AG04450 (cell line): ENCODE measurements around the gene PLCZ1. TPM values are rescaled to one million over a fixed set of nuclear protein-coding genes. Genes with fewer than 3 reads are reported as not detected.

Experiments used
- CTCF ChIA-PET: fragments of 300-600, 350-600 bp; formaldehyde crosslinking; extraction: SDS; loops from one replicate; lab custom pipeline; 2022; ENCODE audit warnings: antibody characterized with exemption, inconsistent platforms; lab: Charles Lee
- POLR2A ChIA-PET: fragments of 350-600 bp; formaldehyde crosslinking; extraction: SDS; loops from one replicate; lab custom pipeline; 2021; ENCODE audit warnings: antibody characterized with exemption, inconsistent platforms; lab: Yijun Ruan, JAX
- DNase-seq: peaks from one replicate; pipeline ENCODE4 v3.0.0-alpha.2; 2011; ENCODE audit warnings: low read depth, low spot score
- H3K27ac ChIP-seq: one replicate; pipeline ENCODE4 v1.5.1; 2012; ENCODE audit warnings: low read depth, low read length, control low read depth
- H3K27me3 ChIP-seq: one replicate; pipeline ENCODE4 v1.6.0; 2012; ENCODE audit warnings: low read length; ENCODE audit not compliant: control insufficient read depth, insufficient read depth
- H3K4me3 ChIP-seq: 2 replicates; pipeline ENCODE4 v1.5.1; 2011; ENCODE audit warnings: mild to moderate bottlenecking, low read depth, low read length, control low read depth
- H3K9me3 ChIP-seq: 2 replicates; pipeline ENCODE4 v1.5.1; 2012; ENCODE audit warnings: low read length; ENCODE audit not compliant: control insufficient read depth, insufficient read depth
- polyA plus RNA-seq: library from polyadenylated mRNA; depleted of rRNA; stranded (reverse); fragments of >200 nt; gene quantifications from 2 replicates; pipeline ENCODE4 v1.2.3, GENCODE V29; 2011
- TF ChIP-seq, protein P1 (sequence below): IDR thresholded peaks from 2 replicates; pipeline ENCODE4 v1.5.1; 2011; ENCODE audit warnings: low read depth, low read length, control low read depth, inconsistent platforms

The PLCZ1 gene
- polyA plus RNA-seq, 1 experiment = not detected

DNA sequence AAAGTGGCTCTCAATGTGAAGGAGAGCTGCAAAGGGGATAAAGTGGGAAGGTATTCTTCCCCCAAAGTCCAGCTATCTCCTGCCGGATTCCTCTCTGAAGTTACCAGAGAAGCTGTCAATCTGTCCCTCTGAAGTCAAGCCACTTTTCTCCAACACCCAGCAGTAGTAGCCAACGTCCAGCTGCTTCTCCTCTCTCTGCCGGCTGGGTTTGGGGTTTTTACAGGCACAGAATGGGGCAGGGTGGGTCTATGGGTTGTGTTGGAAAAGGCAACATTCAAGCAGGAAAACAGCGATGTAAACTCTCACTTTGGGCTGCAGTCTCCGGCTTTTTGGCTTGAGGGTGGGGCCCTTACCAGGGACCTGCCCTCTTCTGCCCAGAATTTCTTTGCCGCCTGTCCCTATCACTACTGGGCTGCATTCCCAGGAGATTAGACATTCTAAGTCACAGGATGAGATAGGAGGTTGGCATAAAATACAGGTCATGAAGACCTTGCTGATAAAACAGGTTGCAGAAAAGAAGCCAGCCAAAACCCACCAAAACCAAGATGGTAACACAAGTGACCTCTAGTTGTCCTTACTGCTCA is 16.4 kb upstream of the PLCZ1 start:
- H3K27me3 ChIP-seq = no peaks in the 10 kb centered on the region
- H3K4me3 ChIP-seq = no peak overlapping the region
- no peaks in the 10 kb centered on the region for H3K9me3 ChIP-seq
- no peak overlapping the region for H3K27ac ChIP-seq
- POLR2A ChIA-PET = interaction anchor here (0.7 kb wide), 1 partner anchor 88 kb away, joined by 11 read pairs; no protein-coding TSS in a partner anchor
- CTCF ChIA-PET = interaction anchor here (0.6 to 1.0 kb wide), 3 partner anchors 343 to 432 kb away, joined by 3 to 4 read pairs (median 3); no protein-coding TSS in a partner anchor
- TF ChIP-seq, protein P1, sequence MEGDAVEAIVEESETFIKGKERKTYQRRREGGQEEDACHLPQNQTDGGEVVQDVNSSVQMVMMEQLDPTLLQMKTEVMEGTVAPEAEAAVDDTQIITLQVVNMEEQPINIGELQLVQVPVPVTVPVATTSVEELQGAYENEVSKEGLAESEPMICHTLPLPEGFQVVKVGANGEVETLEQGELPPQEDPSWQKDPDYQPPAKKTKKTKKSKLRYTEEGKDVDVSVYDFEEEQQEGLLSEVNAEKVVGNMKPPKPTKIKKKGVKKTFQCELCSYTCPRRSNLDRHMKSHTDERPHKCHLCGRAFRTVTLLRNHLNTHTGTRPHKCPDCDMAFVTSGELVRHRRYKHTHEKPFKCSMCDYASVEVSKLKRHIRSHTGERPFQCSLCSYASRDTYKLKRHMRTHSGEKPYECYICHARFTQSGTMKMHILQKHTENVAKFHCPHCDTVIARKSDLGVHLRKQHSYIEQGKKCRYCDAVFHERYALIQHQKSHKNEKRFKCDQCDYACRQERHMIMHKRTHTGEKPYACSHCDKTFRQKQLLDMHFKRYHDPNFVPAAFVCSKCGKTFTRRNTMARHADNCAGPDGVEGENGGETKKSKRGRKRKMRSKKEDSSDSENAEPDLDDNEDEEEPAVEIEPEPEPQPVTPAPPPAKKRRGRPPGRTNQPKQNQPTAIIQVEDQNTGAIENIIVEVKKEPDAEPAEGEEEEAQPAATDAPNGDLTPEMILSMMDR = no peak
- no peak for DNase-seq

DNA sequence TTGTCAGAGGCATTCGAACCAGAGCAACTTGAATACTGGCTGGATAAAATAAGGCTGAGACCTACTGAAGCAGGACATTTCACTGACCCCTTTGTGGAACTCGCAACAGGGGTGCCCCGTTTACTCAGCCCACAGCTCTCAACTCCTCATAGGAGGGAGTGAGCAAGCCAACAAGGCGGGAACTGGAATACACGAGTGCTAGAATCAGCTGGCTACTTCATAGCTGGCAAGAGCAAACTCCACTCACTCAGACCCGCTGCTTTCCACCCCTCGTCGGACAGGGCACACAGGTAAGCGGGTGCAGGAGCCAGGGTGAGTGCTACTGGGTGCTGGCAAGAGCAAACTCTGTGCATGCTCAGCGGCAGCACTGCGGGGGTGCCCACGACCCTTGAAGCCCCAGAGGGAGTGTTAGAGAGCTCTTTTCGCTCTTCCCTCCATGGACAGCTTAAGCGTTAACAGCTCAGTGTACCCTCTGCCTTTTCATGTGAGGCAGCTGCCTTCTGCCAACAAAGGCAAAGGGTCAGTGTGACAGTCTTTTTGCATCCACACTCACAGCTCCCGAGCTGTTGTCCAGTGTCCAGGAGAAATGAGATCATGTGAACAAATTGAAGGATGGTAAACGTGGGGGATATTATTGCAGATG is 15.8 kb upstream of the PLCZ1 start:
- ChIA-PET CTCF (interaction anchor here (0.6 to 0.7 kb wide), 3 partner anchors 343 to 430 kb away, joined by 3 read pairs; no protein-coding TSS in a partner anchor), POLR2A (interaction anchor here (0.6 kb wide), 1 partner anchor 53 kb away, joined by 9 read pairs; no protein-coding TSS in a partner anchor)
- Histone ChIP-seq H3K9me3 (no peaks in the 10 kb centered on the region), H3K27me3 (no peaks in the 10 kb centered on the region), H3K4me3 (no peak overlapping the region), H3K27ac (no peak overlapping the region)
- TF ChIP-seq, protein P1 = no peak
- DNase-seq = no peak

DNA sequence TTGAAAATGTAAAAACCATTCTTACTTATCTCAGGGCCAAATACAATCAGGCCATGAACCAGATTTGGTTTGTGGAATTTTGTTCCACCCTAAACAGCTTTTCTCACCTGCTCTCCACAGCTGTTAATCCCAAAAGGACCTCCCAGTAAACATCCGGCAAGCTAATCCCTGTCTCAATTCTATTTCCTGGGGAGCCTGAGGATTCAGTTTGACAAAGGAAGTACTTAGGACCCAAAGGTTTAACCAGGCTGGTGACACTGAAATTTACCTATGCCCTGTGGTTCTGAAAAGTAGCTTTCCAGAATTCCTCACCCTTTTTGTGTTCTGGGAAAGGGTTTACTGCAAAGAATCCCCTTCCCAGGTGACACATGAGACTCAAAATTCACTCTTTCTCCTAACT is 15.1 kb upstream of the PLCZ1 start:
- Histone ChIP-seq H3K9me3 (no peaks in the 10 kb centered on the region), H3K27ac (peak overlapping the region; percentile 12), H3K4me3 (no peak overlapping the region), H3K27me3 (no peaks in the 10 kb centered on the region)
- TF ChIP-seq, protein P1 = no peak
- ChIA-PET CTCF (interaction anchor here (0.7 to 1.2 kb wide), 2 partner anchors 430 to 433 kb away, joined by 3 to 4 read pairs; no protein-coding TSS in a partner anchor), POLR2A (interaction anchor here (0.6 to 0.7 kb wide), 2 partner anchors 52 to 429 kb away, joined by 3 to 9 read pairs; no protein-coding TSS in a partner anchor)
- DNase-seq = no peak

DNA sequence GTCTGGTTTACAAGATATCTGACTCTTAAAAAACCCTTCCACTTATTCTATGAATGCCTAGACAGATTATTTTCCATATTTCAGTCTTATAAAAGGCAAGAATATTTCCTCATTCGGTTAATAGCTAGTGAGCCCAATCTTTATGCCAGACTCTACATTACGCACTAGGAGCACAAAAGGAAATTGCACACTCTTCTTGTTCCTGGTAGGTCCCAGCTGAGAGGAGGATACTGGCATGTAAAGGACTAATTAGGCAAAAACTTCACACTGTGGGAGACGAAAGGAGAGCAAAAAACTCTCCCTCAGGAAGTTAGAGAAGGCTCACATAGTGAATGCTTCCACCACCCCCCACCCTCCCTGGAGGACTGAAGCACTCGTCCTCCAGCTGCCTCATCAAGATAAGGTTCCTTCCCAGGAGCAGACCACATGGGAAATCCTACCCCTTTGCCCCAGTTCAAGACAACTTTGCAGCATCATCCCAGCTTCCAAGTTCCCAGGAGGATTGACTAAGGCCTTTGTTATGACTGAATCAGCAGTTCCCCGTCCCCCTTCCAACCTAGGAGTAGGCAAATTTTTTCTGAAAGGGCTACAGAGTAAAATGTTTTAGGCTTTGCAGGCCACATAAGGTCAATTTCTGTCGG is 14.6 kb upstream of the PLCZ1 start:
- POLR2A ChIA-PET = interaction anchor here (0.7 kb wide), 1 partner anchor 430 kb away, joined by 3 read pairs; no protein-coding TSS in a partner anchor
- CTCF ChIA-PET = interaction anchor here (1.2 kb wide), 1 partner anchor 434 kb away, joined by 4 read pairs; no protein-coding TSS in a partner anchor
- no peaks in the 10 kb centered on the region for H3K27me3 ChIP-seq
- H3K27ac ChIP-seq = no peak overlapping the region
- no peak overlapping the region for H3K4me3 ChIP-seq
- TF ChIP-seq, protein P1 = no peak
- H3K9me3 ChIP-seq = no peaks in the 10 kb centered on the region
- DNase-seq = peak; percentile 64
